PC-9 (cell line): ENCODE measurements around the gene RAB39A.

Experiments
- EZH2 ChIP-seq: fragments of 200-600 bp; sonication (generic); IDR thresholded peaks from 2 replicates; pipeline ENCODE4 v1.8.0; 2017; ENCODE audit warnings: antibody characterized with exemption, low read depth
- TF ChIP-seq, protein P1 (sequence below): fragments of 200-600 bp; sonication (generic); conservative IDR thresholded peaks from 2 replicates; pipeline ENCODE4 v1.6.1; 2017; ENCODE audit warnings: mixed run types, antibody characterized with exemption, mild to moderate bottlenecking, moderate library complexity

DNA sequence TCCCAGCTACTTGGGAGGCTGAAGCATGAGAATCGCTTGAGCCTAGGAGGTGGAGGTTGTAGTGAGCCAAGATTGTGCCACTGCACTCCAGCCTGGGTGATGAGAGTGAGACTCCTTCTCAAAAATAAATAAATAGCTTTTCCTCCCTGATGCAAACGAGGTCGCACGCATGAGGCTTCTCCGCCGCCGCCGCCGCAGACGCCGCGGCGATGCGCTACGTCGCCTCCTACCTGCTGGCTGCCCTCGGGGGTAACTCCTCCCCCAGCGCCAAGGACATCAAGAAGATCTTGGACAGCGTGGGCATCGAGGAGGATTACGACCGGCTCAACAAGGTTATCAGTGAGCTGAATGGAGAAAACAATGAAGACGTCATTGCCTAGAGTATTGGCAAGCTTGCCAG is 20.0 kb upstream of the RAB39A start:
- TF ChIP-seq, protein P1, sequence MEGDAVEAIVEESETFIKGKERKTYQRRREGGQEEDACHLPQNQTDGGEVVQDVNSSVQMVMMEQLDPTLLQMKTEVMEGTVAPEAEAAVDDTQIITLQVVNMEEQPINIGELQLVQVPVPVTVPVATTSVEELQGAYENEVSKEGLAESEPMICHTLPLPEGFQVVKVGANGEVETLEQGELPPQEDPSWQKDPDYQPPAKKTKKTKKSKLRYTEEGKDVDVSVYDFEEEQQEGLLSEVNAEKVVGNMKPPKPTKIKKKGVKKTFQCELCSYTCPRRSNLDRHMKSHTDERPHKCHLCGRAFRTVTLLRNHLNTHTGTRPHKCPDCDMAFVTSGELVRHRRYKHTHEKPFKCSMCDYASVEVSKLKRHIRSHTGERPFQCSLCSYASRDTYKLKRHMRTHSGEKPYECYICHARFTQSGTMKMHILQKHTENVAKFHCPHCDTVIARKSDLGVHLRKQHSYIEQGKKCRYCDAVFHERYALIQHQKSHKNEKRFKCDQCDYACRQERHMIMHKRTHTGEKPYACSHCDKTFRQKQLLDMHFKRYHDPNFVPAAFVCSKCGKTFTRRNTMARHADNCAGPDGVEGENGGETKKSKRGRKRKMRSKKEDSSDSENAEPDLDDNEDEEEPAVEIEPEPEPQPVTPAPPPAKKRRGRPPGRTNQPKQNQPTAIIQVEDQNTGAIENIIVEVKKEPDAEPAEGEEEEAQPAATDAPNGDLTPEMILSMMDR, result no peak
- TF ChIP-seq EZH2, result no peak
